ENCODE results near the gene TRPC4AP.
A peak's percentile ranks its signal among the peaks of the same experiment; 100 is the strongest.

Gene TRPC4AP

DNA sequence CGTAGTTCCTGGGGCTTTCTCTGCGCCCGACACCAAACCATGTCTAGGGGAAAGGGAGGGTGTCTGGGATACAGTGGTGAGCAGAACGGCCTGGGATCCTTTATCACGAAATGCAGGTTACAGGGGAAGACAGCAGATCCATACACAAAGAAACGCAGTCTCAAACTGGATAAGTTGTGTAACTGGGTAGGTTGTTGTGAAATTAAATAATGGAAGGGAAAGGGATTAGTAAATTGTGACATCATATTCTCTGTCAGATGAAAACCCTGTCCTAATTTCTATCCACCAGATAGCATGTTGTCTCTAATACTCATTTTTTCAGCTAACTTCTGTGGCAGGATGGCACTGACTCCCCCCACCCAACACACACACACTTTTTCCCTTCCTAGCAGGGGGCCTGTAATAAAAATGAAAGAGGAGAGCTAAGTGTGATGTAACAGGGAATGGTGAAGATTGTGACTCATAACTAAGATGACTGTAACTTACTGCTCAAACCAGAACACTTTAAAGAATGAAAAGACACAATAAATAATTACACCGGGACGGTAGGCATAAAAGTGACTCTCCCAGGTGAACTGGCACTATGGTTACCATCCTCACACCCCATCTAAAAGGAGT is 769 bp upstream of the TRPC4AP start:
- CTCF ChIA-PET = interaction anchor here (0.9 to 8.9 kb wide), 12 partner anchors 9 to 369 kb away, joined by 3 to 159 read pairs (median 4); partner anchors contain the start of gene EDEM2
- POLR2A ChIA-PET = no interaction called here
- H3K4me3 ChIP-seq (ENCODE audit: low read depth, low read length) = no peak overlapping the region; the same call in 1 of the 2 replicates
- no peak for TF ChIP-seq CTCF (IDR thresholded peaks at IDR 0.05; ENCODE audit: insufficient read depth, low read length, missing control alignments)
- DNase-seq (ENCODE audit: low read depth, low spot score) = peak; percentile 36

DNA sequence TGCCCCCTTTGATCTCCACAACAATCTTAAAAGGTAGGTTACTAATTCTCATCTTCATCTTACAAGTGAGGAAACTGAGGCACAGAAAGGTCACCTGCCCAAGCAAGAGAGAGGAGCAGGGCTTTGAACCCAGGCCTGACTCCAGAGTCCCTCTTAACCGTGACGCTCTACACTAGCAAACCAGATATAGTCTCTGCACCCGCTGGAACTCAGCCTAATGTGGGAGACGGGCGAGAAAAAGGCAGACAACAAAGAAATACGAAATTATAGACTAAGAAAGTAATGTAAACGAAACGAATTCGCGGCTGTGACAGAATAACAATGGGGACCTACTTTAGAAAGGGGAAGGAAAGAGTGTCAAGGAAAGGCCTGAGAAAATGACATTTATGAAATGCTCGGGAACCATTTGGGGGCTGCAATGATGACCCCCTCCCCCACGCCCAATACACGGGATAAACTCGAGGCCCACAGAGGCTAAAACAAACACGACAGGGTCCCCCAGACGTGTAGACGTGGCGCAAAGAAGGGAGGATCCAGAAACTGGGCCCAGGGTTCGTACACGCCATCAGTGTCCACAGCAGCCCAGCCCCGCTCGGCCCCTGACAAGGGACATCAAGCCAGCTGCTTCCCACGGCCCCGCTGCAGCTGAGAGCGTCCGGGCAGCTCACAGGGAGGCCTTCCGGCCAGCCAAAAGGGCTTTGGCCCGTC is 637 bp downstream of the TRPC4AP start:
- POLR2A ChIA-PET = interaction anchor here (1.1 to 1.2 kb wide), 2 partner anchors 181 to 215 kb away, joined by 3 read pairs; partner anchors contain the start of gene ACSS2
- CTCF ChIA-PET = interaction anchor here (0.8 to 8.9 kb wide), 9 partner anchors 12 to 370 kb away, joined by 3 to 159 read pairs (median 4); partner anchors contain the start of genes GSS and MYH7B
- peak overlapping the region; percentile 83 for H3K4me3 ChIP-seq (ENCODE audit: low read depth, low read length)
- TF ChIP-seq CTCF (IDR thresholded peaks at IDR 0.05; ENCODE audit: insufficient read depth, low read length, missing control alignments) = no peak
- DNase-seq (ENCODE audit: low read depth, low spot score) = no peak

- TF ChIP-seq CTCF (IDR thresholded peaks at IDR 0.05; ENCODE audit: insufficient read depth, low read length, missing control alignments) = no peak
- DNase-seq (ENCODE audit: low read depth, low spot score) = no peak
- POLR2A ChIA-PET = no interaction called here
- H3K4me3 ChIP-seq (ENCODE audit: low read depth, low read length) = no peak overlapping the region
- CTCF ChIA-PET = interaction anchor here (1.1 to 1.7 kb wide), 3 partner anchors 8 to 215 kb away, joined by 4 to 5 read pairs (median 4); partner anchors contain the start of gene GGT7
These were observed 4.1 kb downstream of the TRPC4AP start for GRCh38 chr20:35088231-35089145.

DNA sequence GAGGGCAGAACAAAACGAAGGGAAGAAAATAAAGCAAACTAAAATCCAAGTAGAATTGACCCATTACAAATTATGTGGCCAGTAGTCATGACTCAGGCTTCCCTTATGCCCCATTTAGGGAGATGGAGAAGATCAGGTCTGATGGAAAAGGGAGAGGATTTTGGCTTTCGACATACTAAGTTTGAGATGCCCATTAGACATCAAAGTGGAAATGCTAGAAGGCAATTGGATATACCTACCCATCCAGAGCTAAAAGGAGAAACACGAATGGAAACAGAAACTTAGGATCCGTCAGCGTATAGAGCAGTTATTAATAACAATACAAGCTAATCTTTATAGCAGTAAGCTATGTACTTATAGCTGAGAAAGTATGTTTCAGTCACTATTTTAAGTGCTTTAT is 4.8 kb downstream of the TRPC4AP start:
- TF ChIP-seq CTCF (IDR thresholded peaks at IDR 0.05; ENCODE audit: insufficient read depth, low read length, missing control alignments) = no peak
- no peak overlapping the region for H3K4me3 ChIP-seq (ENCODE audit: low read depth, low read length)
- CTCF ChIA-PET = interaction anchor here (1.1 to 1.7 kb wide), 3 partner anchors 8 to 215 kb away, joined by 4 to 5 read pairs (median 4); partner anchors contain the start of gene GGT7
- POLR2A ChIA-PET = no interaction called here
- no peak for DNase-seq (ENCODE audit: low read depth, low spot score)

DNA sequence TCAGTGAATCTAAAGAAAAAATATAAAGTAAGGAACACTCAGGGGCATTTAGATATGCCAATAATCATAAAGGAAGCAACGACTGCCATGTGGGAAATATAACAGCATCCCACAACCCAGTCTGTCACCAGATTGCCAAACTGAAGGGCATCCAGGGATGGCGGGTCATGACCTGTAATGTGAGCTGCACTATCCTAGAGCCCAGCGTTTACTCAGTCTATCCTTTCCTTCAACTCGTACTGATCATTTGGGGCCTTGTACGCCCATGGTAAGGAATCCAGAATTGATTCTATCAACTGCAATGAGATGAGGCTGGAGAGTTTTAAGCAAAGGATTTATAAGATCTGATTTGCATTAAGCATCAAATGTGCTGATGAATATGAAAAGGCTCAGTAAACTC is 5.3 kb downstream of the TRPC4AP start:
- no peak for DNase-seq (ENCODE audit: low read depth, low spot score)
- no peak for TF ChIP-seq CTCF (IDR thresholded peaks at IDR 0.05; ENCODE audit: insufficient read depth, low read length, missing control alignments)
- H3K4me3 ChIP-seq (ENCODE audit: low read depth, low read length) = no peak overlapping the region
- POLR2A ChIA-PET = no interaction called here
- CTCF ChIA-PET = interaction anchor here (1.1 to 1.7 kb wide), 3 partner anchors 9 to 214 kb away, joined by 4 to 5 read pairs (median 4); partner anchors contain the start of gene GGT7
